Measurements from ENCODE around the gene LRRC27.

GRCh38 chr10:132399117-132400035 is 67.4 kb downstream of the LRRC27 start:
- TF ChIP-seq CTCF (IDR thresholded peaks at IDR 0.05; ENCODE audit: low read depth, low read length) (no peak), EZH2phosphoT487 (IDR thresholded peaks at IDR 0.05; ENCODE audit: low read depth) (no peak)

Data from OCI-LY3 (cell line).